Panc1 (cell line): ENCODE data around the gene RNU1-2.
"Not testable (repeated sequence)": the region's sequence is repeated elsewhere in the genome, so short reads cannot be mapped to it uniquely, and the experiment has no call there.

Experiments
- POLR2AphosphoS5 ChIP-seq: IDR thresholded peaks from 2 replicates; pipeline ENCODE4 v1.6.1; 2012; ENCODE audit warnings: mild to moderate bottlenecking, low read depth, low read length, moderate library complexity
- SIN3A ChIP-seq: IDR thresholded peaks from 2 replicates; pipeline ENCODE4 v1.6.1; 2012; ENCODE audit warnings: low read depth, mild to moderate bottlenecking, low read length, moderate library complexity, borderline replicate concordance; ENCODE audit not compliant: insufficient read depth
- TCF7L2 ChIP-seq: IDR thresholded peaks from 2 replicates; pipeline ENCODE4 v1.6.1; 2011; ENCODE audit warnings: mild to moderate bottlenecking, low read depth, low read length, inconsistent platforms
- TF ChIP-seq, protein P1 (sequence below): fragments of 450-650 bp; IDR thresholded peaks from 2 replicates; pipeline ENCODE4 v1.5.1; 2017; ENCODE audit warnings: mild to moderate bottlenecking
- TF ChIP-seq, protein P2 (sequence below), 2 experiments: IDR thresholded peaks; 2 replicates each; pipeline ENCODE4 v1.6.1; 2011 to 2012; ENCODE audit warnings: low read depth in 2 of 2, control low read depth in 1 of 2, low read length in 1 of 2, mild to moderate bottlenecking in 1 of 2, moderate library complexity in 1 of 2; ENCODE audit not compliant: insufficient read depth in 1 of 2

- TF ChIP-seq, protein P1, sequence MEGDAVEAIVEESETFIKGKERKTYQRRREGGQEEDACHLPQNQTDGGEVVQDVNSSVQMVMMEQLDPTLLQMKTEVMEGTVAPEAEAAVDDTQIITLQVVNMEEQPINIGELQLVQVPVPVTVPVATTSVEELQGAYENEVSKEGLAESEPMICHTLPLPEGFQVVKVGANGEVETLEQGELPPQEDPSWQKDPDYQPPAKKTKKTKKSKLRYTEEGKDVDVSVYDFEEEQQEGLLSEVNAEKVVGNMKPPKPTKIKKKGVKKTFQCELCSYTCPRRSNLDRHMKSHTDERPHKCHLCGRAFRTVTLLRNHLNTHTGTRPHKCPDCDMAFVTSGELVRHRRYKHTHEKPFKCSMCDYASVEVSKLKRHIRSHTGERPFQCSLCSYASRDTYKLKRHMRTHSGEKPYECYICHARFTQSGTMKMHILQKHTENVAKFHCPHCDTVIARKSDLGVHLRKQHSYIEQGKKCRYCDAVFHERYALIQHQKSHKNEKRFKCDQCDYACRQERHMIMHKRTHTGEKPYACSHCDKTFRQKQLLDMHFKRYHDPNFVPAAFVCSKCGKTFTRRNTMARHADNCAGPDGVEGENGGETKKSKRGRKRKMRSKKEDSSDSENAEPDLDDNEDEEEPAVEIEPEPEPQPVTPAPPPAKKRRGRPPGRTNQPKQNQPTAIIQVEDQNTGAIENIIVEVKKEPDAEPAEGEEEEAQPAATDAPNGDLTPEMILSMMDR, result not testable (repeated sequence)
- TF ChIP-seq POLR2AphosphoS5, SIN3A, TCF7L2: not testable (repeated sequence)
- TF ChIP-seq, protein P2, sequence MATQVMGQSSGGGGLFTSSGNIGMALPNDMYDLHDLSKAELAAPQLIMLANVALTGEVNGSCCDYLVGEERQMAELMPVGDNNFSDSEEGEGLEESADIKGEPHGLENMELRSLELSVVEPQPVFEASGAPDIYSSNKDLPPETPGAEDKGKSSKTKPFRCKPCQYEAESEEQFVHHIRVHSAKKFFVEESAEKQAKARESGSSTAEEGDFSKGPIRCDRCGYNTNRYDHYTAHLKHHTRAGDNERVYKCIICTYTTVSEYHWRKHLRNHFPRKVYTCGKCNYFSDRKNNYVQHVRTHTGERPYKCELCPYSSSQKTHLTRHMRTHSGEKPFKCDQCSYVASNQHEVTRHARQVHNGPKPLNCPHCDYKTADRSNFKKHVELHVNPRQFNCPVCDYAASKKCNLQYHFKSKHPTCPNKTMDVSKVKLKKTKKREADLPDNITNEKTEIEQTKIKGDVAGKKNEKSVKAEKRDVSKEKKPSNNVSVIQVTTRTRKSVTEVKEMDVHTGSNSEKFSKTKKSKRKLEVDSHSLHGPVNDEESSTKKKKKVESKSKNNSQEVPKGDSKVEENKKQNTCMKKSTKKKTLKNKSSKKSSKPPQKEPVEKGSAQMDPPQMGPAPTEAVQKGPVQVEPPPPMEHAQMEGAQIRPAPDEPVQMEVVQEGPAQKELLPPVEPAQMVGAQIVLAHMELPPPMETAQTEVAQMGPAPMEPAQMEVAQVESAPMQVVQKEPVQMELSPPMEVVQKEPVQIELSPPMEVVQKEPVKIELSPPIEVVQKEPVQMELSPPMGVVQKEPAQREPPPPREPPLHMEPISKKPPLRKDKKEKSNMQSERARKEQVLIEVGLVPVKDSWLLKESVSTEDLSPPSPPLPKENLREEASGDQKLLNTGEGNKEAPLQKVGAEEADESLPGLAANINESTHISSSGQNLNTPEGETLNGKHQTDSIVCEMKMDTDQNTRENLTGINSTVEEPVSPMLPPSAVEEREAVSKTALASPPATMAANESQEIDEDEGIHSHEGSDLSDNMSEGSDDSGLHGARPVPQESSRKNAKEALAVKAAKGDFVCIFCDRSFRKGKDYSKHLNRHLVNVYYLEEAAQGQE (IDR thresholded peaks at IDR 0.05; ENCODE audit: insufficient read depth in 1 of 2, low read depth in 2 of 2, low read length in 1 of 2), result not testable (repeated sequence)
Measured at GRCh38 chr1:16894338-16894737, 1.4 kb upstream of the RNU1-2 start.
